ENCODE data around the gene CALHM4. TPM values are rescaled to one million over a fixed set of nuclear protein-coding genes. Genes with fewer than 3 reads are reported as not detected.

The CALHM4 gene
- total and polyA plus RNA-seq, 2 of the 8 experiments (the other 6 are each of a cell fraction or from before 2014, with no cell fraction given): not detected

- TF ChIP-seq EGR1 (IDR thresholded peaks at IDR 0.05; ENCODE audit: borderline replicate concordance, low read depth, low read length) (peak; percentile 92), ZNF274 (IDR thresholded peaks at IDR 0.05; ENCODE audit: borderline replicate concordance, extremely low read depth, low read length) (no peak), SIX5 (IDR thresholded peaks at IDR 0.05; ENCODE audit: low read depth, low read length) (0 out of 2 replicates have a peak, but pooled peaks have one; percentile 15), JUND (IDR thresholded peaks at IDR 0.05; ENCODE audit: low read length) (0 out of 2 replicates have a peak, but pooled peaks have one; percentile 45), SIN3A (conservative IDR thresholded peaks at IDR 0.05 in 1 of 2, IDR thresholded peaks at IDR 0.05 in 1 of 2; ENCODE audit: low read depth in 1 of 2, low read length in 2 of 2) (peak; percentile 51 to 86; a peak in 2 of 4 replicates), KDM4A (IDR thresholded peaks at IDR 0.05; ENCODE audit: low read depth, low read length, severe bottlenecking) (peak; percentile 12), SP1 (IDR thresholded peaks at IDR 0.05; ENCODE audit: low read depth, low read length) (peak; percentile 97), CREB1 (IDR thresholded peaks at IDR 0.05) (peak; percentile 82), NANOG (IDR thresholded peaks at IDR 0.05; ENCODE audit: insufficient read depth, low read depth, low read length, poor library complexity, severe bottlenecking) (peak; percentile 28), KDM5A (IDR thresholded peaks at IDR 0.05; ENCODE audit: low read length) (peak; percentile 63; the same call in 1 of the 2 replicates), ATF2 (IDR thresholded peaks at IDR 0.05; ENCODE audit: low read length) (no peak), SAP30 (IDR thresholded peaks at IDR 0.05; ENCODE audit: insufficient read depth, insufficient replicate concordance, low read length) (no peak)
Measured at GRCh38 chr6:116570856-116571682, 17.5 kb downstream of the CALHM4 start, which contains the start of gene RWDD1 (continued).
